Ureter (tissue), 1 donor: ENCODE data around the gene TWNK. TPM values are rescaled to one million over a fixed set of nuclear protein-coding genes. Genes with fewer than 3 reads are reported as not detected.

ENCODE experiments used
- total RNA-seq: library from RNA; stranded (reverse); gene quantifications from one replicate; pipeline ENCODE4 v1.2.4, GENCODE V29; 2023
- donor health status: DM: yes; HTN: yes; CAD: no.

The TWNK gene
- total RNA-seq, 1 donor from 2014 or later, result 13.7 TPM

Other genes with a start within 250 kb of the TWNK start
- gene PAX2, start 242.0 kb upstream of the TWNK start, total RNA-seq, result 0.52 TPM
- 40.0 TPM for gene SLF2, start 74.6 kb upstream of the TWNK start, total RNA-seq
- 5.0 TPM for gene SEMA4G, start 18.0 kb upstream of the TWNK start, total RNA-seq
- 74.7 TPM for gene MRPL43, start within 50 bp of the TWNK start, total RNA-seq
- 63.6 TPM for gene LZTS2, start 12.3 kb downstream of the TWNK start, total RNA-seq
- 0.18 TPM for gene PDZD7, start 43.6 kb downstream of the TWNK start, total RNA-seq
- 36.8 TPM for gene SFXN3, start 43.7 kb downstream of the TWNK start, total RNA-seq
- 3.4 TPM for gene KAZALD1, start 74.4 kb downstream of the TWNK start, total RNA-seq
- not detected for gene TLX1, start 143.8 kb downstream of the TWNK start, total RNA-seq
- not detected for gene LBX1, start 241.9 kb downstream of the TWNK start, total RNA-seq